ENCODE results near the gene KDM2B. TPM values are rescaled to one million over a fixed set of nuclear protein-coding genes. Genes with fewer than 3 reads are reported as not detected.

Gene KDM2B
- total RNA-seq, 2 donors from 2014 or later, result 14.7 to 24.5 TPM

GRCh38 chr12:121504505-121504904 lies 76.3 kb downstream of the KDM2B start:
- Histone ChIP-seq H3K9ac (ENCODE audit: low read depth in 2 of 2, low read length in 2 of 2) (no peak overlapping the region), H3K27ac (no peak overlapping the region), H3K36me3 (no peaks in the 10 kb centered on the region), H3K27me3 (no peaks in the 10 kb centered on the region), H3K4me3 (no peak overlapping the region), H3K4me1 (no peaks in the 10 kb centered on the region), H3K9me3 (no peaks in the 10 kb centered on the region)
- DNase-seq, result no peak
- no peak for TF ChIP-seq CTCF (IDR thresholded peaks at IDR 0.05)
- intact Hi-C loops (cut with DNase I), result loop anchor here (5.0 kb wide), 1 partner anchor 163 kb away; the partner anchor contains the start of gene MORN3

- no peak for TF ChIP-seq CTCF (IDR thresholded peaks at IDR 0.05)
- H3K36me3 ChIP-seq, result no peaks in the 10 kb centered on the region
- no peaks in the 10 kb centered on the region for H3K9me3 ChIP-seq
- no peaks in the 10 kb centered on the region for H3K4me1 ChIP-seq
- H3K4me3 ChIP-seq, result no peak overlapping the region
- H3K27me3 ChIP-seq, result no peaks in the 10 kb centered on the region
- H3K9ac ChIP-seq (ENCODE audit: low read depth in 2 of 2, low read length in 2 of 2), result no peak overlapping the region
- intact Hi-C loops (cut with DNase I), result loop anchor here (5.0 kb wide), 1 partner anchor 164 kb away; the partner anchor contains the start of gene MORN3
- DNase-seq, result no peak
- H3K27ac ChIP-seq, result no peak overlapping the region
Measured at GRCh38 chr12:121503395-121503794, 77.4 kb downstream of the KDM2B start.

GRCh38 chr12:121501946-121502345 lies 78.9 kb downstream of the KDM2B start:
- H3K36me3 ChIP-seq, result no peaks in the 10 kb centered on the region
- intact Hi-C loops (cut with DNase I), result loop anchor here (5.0 kb wide), 1 partner anchor 165 kb away; the partner anchor contains the start of gene MORN3
- H3K27ac ChIP-seq, result no peak overlapping the region
- no peak for TF ChIP-seq CTCF (IDR thresholded peaks at IDR 0.05)
- H3K4me1 ChIP-seq, result no peaks in the 10 kb centered on the region
- H3K9ac ChIP-seq (ENCODE audit: low read depth in 2 of 2, low read length in 2 of 2), result no peak overlapping the region
- H3K27me3 ChIP-seq, result no peaks in the 10 kb centered on the region
- no peak overlapping the region for H3K4me3 ChIP-seq
- DNase-seq, result no peak
- H3K9me3 ChIP-seq, result no peaks in the 10 kb centered on the region

DNA sequence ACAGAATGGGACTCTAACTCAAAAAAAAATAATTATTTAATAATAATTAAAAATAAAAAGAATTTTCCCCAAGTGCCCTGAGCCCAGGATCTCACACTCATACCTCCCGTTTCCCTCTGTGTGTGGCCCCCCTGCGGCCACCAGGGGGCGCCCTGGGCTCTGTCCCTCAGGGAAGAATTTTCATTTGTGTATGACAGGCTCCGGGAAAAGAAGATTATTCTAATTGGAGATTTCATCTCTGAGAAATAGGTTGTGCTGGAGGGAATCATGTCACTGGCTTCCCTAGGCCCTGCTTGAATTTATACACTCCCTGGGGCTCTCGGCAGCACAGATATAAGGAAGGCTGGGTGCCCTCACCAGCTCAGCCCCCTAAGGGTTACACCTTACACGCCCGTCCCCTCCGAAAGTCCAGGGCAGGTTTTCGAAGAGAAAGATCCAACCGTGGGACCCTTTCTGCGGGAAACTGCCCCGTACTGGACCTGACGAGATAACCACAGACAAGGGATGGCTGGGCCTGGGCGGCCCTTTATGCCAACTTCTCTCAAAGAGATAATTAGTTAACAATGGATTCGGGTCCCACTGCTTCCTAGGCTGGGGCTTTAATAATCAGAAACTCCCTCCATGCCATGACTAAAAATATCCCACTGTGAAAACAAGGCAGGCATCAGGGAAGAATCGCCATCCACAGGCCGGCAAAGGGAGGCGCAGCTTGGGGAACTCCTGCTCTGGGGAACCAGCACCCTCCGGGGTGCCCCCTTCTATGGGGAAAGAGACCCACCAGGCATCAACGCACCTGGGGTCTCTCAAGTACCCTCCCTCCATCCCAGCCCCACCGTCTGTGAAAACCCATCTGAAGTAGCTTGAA lies 80.7 kb downstream of the KDM2B start:
- no peaks in the 10 kb centered on the region for H3K9me3 ChIP-seq
- no peak overlapping the region for H3K27ac ChIP-seq
- peak; percentile 99 for TF ChIP-seq CTCF (IDR thresholded peaks at IDR 0.05)
- H3K27me3 ChIP-seq, result no peaks in the 10 kb centered on the region
- intact Hi-C loops (cut with DNase I), result loop anchor here (5.0 kb wide), 1 partner anchor 167 kb away; the partner anchor contains the start of gene MORN3
- no peaks in the 10 kb centered on the region for H3K4me1 ChIP-seq
- no peak overlapping the region for H3K4me3 ChIP-seq
- H3K36me3 ChIP-seq, result no peaks in the 10 kb centered on the region
- H3K9ac ChIP-seq (ENCODE audit: low read depth in 2 of 2, low read length in 2 of 2), result peak overlapping the region in 1 of 2 donors; percentile 3
- peak; percentile 80 for DNase-seq

DNA sequence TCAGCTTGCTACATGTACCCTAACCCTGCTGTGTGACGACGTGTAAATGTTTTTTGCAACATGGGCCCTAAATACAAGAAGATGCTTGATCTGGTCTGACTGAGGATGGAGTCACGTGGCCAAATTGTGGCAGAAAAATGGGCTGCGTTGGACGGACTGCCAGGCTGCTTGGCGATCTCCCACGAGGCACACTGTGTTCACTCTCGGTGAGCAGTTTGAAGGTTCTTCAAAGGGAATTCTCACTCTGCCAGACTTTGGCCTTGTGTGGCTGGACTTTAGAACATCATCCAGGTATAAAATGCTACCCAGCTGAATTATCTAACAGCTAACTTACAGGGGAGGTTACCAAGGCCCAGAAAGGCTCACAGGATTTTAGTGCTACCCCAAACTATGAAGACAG lies 85.1 kb downstream of the KDM2B start:
- no peak overlapping the region for H3K9ac ChIP-seq (ENCODE audit: low read depth in 2 of 2, low read length in 2 of 2)
- no peaks in the 10 kb centered on the region for H3K9me3 ChIP-seq
- no peak overlapping the region for H3K27ac ChIP-seq
- TF ChIP-seq CTCF (IDR thresholded peaks at IDR 0.05), result no peak
- no peaks in the 10 kb centered on the region for H3K4me1 ChIP-seq
- no peaks in the 10 kb centered on the region for H3K36me3 ChIP-seq
- H3K4me3 ChIP-seq, result no peak overlapping the region
- no peak for DNase-seq
- no peaks in the 10 kb centered on the region for H3K27me3 ChIP-seq
- intact Hi-C loops (cut with DNase I), result no loop called here
